K562 (cell line): ENCODE data around the gene CMBL. TPM values are rescaled to one million over a fixed set of nuclear protein-coding genes. Genes with fewer than 3 reads are reported as not detected.

Source experiments
- CEBPG ChIP-seq, 3 experiments: fragments of 200-800 bp in 1 of 3; sonication (Bioruptor generic) in 1 of 3; sonication (generic) in 1 of 3; formaldehyde crosslinking in 1 of 3; IDR thresholded peaks in 2 of 3; conservative IDR thresholded peaks in 1 of 3; 2 replicates each; pipeline versions ENCODE4 v1.6.1 to v1.8.0; 2016 to 2022; ENCODE audit warnings: missing compliant biosample characterization in 2 of 3, missing genetic modification characterization in 2 of 3, mild to moderate bottlenecking in 1 of 3, missing genetic modification reagents in 1 of 3
- CHD7 ChIP-seq: fragments of 200-600 bp; sonication (generic); IDR thresholded peaks from one replicate; pipeline ENCODE4 v1.6.1; 2012; ENCODE audit warnings: mild to moderate bottlenecking, low read depth, low read length, inconsistent platforms
- FOXJ3 ChIP-seq: sonication (generic); formaldehyde crosslinking; IDR thresholded peaks from 2 replicates; pipeline ENCODE4 v1.4.0; 2020; ENCODE audit warnings: mild to moderate bottlenecking, missing genetic modification reagents
- ZNF23 ChIP-seq: fragments of 250-450 bp; sonication (Bioruptor Pico); IDR thresholded peaks from 2 replicates; pipeline ENCODE4 v1.4.0; 2020; ENCODE audit warnings: mild to moderate bottlenecking
- ZNF551 ChIP-seq: fragments of 250-450 bp; sonication (Bioruptor Pico); IDR thresholded peaks from 2 replicates; pipeline ENCODE4 v1.5.0; 2021; ENCODE audit warnings: mild to moderate bottlenecking, moderate library complexity
- ZNF77 ChIP-seq: fragments of 250-450 bp; sonication (Bioruptor Pico); IDR thresholded peaks from 2 replicates; pipeline ENCODE4 v1.5.0; 2020
- polyA plus RNA-seq, 8 experiments: library from polyadenylated mRNA; depleted of rRNA in 4 of 8; stranded (reverse) in 5 of 8; unstranded in 3 of 8; fragments of >200 nt; fragmentation: Nextera tagmentation in 2 of 8; fragmentation: Illumina TruSeq in 1 of 8; extraction: Ambion mirVana in 2 of 8; extraction: Trizol in 1 of 8; gene quantifications; 2 replicates each; pipeline versions ENCODE4 v1.2.1 to v1.2.3, GENCODE V29; 2011 to 2014; ENCODE audit warnings: inconsistent platforms in 1 of 8, missing spikeins in 1 of 8
- total RNA-seq, 7 experiments: library from RNA; depleted of rRNA in 6 of 7; stranded (reverse); fragments of >200 nt in 6 of 7; fragmentation: Illumina TruSeq in 2 of 7; extraction: Trizol in 2 of 7; gene quantifications; 2 replicates each; pipeline versions ENCODE4 v1.2.1 to v1.2.3, GENCODE V29; 2011 to 2021; ENCODE audit warnings: low replicate concordance in 1 of 7

Gene CMBL
- total and polyA plus RNA-seq, 9 of the 15 experiments (the other 6 are each of a cell fraction or from before 2014, with no cell fraction given) = 22.6 to 192 (median 71.1) TPM

DNA sequence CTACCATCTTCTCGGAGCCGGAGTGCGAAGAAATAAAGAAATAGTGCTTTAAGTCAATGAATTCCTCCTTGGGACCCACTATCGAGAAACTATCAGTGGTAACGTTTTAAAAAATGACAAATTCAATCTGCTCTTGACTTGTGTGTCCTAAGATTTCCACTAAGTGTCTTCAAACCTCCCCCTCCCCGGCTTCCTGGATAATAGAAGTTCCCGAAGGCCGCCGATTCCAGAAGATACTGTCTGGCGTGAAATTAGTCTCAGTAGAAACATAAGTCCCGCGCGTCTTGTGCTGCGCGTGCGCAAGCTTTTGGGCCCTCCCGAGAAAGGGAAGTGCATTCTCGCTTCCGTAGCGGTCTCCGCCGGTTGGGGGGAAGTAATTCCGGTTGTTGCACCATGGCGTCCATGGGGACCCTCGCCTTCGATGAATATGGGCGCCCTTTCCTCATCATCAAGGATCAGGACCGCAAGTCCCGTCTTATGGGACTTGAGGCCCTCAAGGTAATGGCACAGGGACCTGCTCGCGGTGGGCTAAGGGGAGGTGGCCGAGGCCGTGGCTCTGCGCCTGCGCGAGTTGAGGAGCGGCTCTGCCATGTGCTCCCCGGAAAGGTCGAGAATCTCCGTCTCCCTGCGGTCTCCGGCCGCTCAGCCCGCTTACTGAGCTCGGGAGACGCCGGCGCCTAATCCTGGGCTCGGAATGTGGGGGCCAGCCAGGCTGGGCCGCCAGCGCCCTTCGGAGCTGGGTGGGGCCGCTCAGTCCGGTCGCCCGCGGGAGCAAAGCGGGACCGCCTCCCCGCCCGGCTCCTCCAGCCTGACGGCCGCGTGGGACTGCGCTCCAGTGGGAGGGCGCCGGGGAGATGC is 57.5 kb downstream of the CMBL start, which contains the start of gene CCT5 (continued):
- TF ChIP-seq CHD7 (no peak), ZNF551 (CRISPR knock-in tag) (no peak), ZNF23 (no peak), ZNF77 (CRISPR knock-in tag) (no peak), CEBPG (CRISPR knock-in tag; IDR thresholded peaks at IDR 0.05) (peak; percentile 85), CEBPG (tag; conservative IDR thresholded peaks at IDR 0.05 in 1 of 2, IDR thresholded peaks at IDR 0.05 in 1 of 2) (peak in 1 of 2 experiments; percentile 76; a peak in 2 of 4 replicates), FOXJ3 (CRISPR knock-in tag) (no peak)
